HG03135 (cell line): ENCODE measurements around the gene KIRREL1.

Experiments
- ATAC-seq: cut with Tn5 transposase; IDR thresholded peaks from one replicate; pipeline ENCODE4 v1.9.1; 2021; ENCODE audit warnings: mild to moderate bottlenecking, moderate library complexity; ENCODE audit not compliant: unreplicated experiment

The KIRREL1 gene

DNA sequence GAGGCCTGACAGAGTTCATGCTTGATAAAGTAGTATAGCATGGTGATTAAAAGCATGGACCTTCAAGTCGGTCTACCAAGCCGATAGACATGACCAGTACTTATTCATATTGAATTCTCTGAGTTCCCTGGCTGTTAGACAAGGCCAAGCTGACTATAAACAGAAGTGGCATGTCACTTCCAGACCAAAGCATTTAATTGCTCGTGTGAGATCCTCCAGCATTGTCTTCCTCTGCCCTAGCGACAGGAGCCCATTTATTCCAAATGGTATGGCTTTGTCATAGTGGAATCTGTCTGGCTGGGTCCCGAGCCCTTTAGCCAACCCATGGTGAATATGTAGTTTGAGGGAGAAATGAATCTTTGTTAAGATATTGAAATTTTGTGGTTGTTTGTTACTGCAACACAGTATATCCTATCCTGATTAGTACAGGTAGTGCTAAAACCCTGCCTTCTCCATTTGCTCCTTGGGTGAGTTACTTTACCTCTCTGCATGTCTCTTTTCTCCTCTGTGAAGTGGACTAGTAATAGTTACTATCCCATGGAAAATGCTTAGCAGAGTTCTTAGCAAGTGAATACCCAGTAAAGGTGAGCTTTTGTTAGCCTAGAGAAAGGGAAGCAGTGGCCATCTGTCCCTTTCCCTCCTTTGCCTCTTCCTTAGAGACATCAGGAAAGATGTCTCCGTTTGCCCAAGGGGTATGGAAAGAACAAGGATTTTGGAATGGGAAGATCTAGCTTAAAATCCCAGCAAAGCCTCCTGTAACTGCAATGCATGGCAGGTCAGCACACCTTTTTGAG is 109.6 kb downstream of the KIRREL1 start:
- ATAC-seq: no peak

- no peak for ATAC-seq
These were observed 110.5 kb downstream of the KIRREL1 start for GRCh38 chr1:158103861-158104522.

DNA sequence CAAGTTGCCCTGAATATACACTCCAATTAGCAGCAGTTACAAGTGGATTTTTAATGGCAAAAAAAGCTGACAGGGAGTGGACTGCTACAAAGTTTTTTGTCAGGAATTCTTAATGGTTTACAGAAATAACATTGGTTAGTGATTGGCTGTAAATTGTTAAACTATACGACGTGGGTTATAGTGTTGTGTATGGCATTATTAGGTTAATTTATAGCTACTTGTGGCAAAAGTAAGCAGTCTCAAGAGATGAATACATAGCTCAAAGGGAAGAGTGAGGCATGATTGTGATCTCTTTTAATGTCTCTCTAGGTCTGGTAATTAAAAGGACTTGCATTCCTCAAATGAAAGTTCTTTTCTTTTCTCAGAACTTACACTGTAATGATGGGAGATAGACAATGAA is 111.4 kb downstream of the KIRREL1 start:
- ATAC-seq: no peak

GRCh38 chr1:158105352-158106095 is 112.1 kb downstream of the KIRREL1 start:
- ATAC-seq: no peak

GRCh38 chr1:158107916-158108315 is 114.5 kb downstream of the KIRREL1 start:
- ATAC-seq: no peak

DNA sequence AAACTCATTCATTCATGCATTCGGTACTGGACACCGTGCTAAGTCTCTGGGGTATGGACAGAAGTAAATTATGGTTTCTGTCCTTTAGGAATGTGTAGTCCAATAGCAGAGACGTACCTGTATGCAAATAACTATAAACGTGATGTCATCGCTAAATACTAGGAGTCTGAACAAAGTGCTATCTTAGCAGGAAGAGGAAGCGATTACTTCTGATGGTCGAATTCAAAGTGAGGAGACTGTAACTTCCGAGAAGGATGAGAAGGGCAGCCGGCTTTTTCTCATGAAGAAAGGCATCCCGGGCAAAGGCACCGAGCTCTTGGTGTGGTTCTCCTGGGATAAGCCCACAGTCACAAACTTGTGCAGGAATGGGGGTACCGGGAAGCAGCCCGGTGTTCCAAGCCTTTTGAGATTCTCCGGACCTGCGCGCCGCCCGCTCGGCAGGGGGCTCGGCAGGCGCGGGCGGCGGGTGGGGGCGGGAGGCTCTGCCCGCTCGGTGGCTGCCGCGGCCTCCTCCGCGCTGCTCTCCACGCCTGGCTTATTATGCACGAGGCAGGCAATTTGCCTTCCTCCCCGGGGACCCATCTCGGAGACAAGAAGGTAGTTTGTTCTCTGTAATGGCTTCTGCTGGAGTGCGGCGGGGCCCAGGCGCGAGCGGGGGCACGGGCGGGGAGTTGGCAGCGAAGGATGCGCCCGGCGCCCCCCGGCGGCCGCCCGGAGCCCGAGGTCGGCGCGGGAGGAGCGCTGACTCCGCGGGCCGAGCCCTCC is 119.7 kb downstream of the KIRREL1 start:
- no peak for ATAC-seq

DNA sequence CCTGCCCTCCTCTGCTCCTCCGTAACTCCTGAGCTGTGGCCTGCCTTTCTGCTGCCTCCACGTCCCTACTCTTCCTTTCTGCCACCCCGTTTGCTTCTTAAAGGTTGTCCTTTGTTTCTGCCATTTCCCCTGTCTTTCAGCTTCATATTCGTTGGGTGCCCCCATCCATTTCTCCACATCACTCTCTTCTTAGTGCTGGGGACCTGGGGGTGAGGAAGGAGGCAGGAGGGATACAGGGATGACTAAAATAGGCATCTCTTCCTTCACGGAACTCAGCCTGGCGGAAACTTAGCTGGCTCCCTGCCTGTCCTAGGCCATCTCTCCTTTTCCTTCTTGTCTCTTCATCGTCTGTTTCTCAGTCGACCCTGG is 120.3 kb downstream of the KIRREL1 start:
- no peak for ATAC-seq

DNA sequence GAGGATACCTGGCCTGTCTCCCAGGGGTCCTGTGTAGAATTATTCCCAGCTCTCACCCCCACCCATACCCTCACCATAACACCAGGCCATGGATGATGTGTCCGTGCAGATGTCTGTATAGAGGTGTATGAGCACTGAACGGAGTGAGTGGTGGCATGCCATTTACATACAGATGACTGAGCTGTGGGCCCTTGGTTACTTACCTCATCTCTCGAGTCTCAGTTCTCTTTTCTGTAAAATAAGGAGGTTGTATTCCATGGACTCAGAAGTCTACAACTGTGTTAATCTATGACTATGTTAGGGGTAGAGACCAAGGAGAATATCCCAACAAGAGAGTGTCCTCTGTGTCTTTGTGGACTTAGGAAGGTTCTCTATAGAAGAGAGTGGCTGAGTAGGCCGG is 121.7 kb downstream of the KIRREL1 start:
- ATAC-seq: peak; percentile 79

DNA sequence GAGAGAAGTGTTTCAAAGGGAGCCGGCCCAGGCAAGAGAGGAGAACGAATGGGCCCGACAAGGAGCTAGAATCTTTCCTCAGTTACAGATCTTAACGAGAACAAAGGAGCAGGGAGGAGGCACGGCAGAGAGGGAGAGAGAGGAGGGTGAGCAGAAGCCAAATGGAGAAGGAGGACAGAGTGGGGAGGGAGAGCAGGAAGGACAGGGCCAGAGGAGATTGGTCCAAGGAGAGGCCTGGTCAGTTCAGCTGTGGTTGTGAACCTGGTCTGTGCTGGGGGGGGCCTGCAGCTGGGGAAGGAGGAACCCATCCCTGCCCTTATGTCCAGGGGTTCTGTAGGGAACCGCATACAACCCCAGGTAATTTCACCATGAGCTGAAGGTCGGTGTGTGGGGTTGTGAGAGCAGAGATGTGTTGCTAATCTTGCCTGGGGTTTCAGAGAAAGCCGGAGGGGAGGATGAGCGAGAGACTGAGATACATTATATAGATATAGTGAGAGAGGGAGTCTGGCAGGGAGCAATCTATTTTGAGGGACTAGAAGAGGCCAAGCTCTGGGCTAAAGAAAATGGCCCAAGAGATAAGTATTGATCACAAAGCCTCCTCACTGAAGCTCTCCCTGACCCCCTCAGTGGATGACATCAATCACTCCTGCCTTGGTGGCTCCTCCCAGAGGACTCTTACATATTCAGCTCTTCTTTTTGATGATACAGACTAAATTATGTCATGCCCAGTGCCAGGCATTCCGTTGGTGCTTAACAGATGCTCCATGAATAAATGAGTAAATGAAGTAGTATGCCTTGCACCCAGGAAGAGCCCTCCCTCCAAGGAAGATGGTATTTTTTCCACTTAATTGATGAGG is 123.1 kb downstream of the KIRREL1 start:
- ATAC-seq: no peak

DNA sequence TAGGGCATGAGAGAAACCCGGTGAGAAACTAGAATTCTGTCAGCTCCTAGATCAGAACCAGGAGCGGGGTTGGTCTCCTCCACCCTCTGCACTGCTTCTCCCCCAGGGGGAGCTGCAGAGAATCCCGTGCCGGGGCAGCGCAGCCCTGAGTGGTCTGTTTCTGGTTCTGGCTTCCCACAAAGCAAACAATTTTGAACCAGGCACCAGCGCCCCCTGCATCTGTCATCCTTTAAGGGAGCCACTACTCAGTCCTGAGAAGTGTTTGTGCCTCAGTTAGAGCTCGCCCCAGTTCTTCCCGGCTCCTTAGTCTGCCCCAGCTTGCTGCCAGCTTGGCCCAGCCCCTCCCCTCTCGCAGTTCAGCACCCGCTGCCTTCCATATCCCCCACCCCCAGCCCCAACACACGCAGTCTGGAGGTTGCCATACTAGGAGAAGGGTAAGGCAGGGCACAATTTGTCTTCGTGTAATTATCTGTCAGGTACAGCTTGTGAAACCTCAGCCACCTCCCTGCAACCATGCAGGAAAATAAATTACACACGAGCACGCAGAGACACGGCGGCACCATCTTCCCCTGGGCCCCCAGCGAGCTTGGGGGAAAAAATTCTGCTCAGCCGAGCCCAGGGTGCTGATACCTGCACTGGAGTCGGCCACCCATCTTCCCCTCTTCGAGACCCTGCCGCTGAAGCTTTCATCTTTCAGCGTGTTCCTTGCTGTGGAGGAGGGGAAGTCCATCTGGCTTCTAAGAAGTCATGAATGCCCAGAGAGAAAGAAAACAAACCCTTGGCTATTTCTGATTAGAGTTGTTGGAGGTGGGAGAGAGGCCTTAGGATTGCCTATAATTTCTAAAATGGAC is 124.6 kb downstream of the KIRREL1 start:
- ATAC-seq: no peak

- ATAC-seq: no peak
These were observed 125.4 kb downstream of the KIRREL1 start for GRCh38 chr1:158118713-158119402.

DNA sequence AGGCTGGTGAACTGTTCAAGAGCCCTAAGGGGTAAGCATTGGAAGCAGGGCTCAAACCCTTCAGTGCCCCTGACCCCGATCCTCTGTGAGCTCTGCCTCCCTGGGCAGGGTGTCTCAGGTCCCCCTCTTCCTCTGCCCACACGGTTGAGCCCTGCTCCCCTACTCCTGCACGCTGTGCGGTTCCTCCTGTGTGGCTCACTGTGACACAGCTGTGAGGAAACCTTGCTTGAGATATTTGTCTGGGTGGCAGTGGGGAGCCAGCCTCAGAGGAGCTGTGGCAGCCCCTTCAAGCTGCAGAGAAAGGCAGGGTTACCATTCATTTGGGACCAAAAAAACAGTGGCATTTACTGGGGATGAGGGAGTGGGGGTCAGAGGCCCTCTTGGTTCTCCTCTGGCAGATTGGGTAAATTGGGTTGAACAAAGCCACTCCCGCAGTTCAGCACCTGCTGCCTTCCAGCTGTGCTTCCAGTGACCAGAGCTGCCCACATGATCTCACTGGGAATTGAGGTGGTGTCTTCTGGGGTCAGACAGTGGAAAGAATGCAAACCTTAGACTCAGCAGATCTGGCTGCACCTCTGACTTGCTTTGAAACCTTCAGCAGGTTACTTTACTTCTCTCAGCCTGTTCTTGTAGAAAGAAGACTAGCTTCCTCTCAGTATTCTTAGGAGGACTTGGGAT is 126.7 kb downstream of the KIRREL1 start:
- no peak for ATAC-seq

DNA sequence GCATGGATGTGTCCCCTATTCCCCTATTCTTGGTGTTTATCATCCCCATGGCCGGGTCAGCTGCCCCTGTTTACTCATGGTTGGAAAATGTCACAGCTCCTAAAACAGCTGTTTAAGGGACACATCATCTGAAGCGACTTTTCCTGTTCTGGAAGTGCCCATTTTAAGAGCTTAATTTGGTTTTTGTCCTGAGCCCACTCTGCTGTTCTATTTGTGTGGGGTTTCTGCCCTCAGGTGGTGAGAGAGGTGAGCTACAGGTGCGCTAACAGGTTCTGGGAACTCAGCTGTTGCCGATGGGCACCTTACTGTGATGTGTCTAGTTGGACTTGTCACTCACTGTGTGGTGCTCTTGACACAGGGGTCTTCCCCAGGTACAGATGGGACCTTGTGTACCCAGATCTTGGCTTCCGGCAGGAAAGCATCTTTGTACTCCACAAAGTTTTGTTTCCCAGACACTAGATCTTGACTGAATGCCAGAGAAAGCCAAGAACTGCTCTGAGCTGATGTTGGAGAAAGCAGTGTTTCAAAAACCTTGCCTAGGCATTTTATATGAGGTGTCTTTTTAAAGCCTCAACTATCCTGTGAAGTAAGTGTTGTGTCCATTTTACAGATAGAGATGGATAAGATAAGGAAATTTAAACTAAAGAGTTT is 128.3 kb downstream of the KIRREL1 start:
- ATAC-seq: no peak

GRCh38 chr1:158122833-158123388 is 129.5 kb downstream of the KIRREL1 start:
- no peak for ATAC-seq

- no peak for ATAC-seq
These were observed 130.6 kb downstream of the KIRREL1 start for GRCh38 chr1:158124034-158124433.

DNA sequence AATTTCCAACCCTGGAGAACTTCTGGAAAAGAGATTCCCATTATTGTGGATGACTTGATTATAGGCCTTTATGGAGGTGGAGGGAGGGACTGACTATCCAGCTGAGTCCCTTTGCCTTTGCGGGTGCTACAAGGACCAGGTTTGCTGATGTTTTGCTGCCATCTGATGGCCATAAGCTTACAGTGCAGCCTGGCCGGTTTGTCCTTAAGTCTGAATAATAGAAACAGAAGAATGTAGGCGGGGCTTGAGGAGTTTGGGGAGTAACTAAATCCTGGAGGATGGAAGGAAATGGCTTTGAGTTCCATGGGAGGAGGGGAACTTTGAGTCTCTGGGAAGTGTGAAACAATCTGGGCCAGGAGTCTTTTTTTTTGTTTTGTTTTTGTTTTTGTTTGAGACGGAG is 131.6 kb downstream of the KIRREL1 start:
- ATAC-seq: peak; percentile 79

DNA sequence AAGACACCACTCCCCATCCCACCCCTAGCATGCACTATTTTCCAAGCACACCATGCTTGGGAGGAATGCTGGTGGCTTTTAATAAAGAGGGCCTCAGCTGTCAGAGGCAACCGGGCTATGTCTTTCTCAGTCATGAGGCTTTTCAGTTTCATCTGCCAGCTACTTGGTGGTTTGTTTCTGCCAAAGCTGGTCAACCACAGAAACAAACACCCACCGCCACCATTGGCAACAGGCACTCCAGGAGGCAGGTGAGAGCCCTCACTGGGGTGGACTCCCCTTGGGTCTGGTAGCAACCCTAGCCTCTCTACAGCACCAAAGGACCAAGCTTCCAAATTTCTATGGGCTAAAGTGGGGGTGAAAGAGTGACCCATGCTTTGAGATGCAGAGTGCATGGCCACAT is 133.0 kb downstream of the KIRREL1 start:
- ATAC-seq: no peak
